Spleen (tissue), 11 donors: ENCODE data around the gene TTLL12. TPM values are rescaled to one million over a fixed set of nuclear protein-coding genes. Genes with fewer than 3 reads are reported as not detected.

Experiments used
- DNase-seq: peaks from one replicate; pipeline ENCODE4 v3.0.0-alpha.2; 2020
- H3K27ac ChIP-seq, 8 donors: fragments of 200-600 bp; sonication (generic) in 7 of 8; 1 replicate in 4 of 8; 2 replicates in 4 of 8; pipeline versions ENCODE4 v1.5.0 to v1.8.0; 2016 to 2021; ENCODE audit warnings: inconsistent platforms in 4 of 8, mild to moderate bottlenecking in 4 of 8, moderate library complexity in 1 of 8
- H3K27me3 ChIP-seq, 7 donors: fragments of 200-600 bp; sonication (generic) in 6 of 7; replicated peaks in 1 of 7; 1 replicate in 4 of 7; 2 replicates in 3 of 7; pipeline versions ENCODE4 v1.5.0 to v1.8.0; 2016 to 2021; ENCODE audit warnings: inconsistent platforms in 3 of 7, mild to moderate bottlenecking in 1 of 7
- H3K36me3 ChIP-seq, 6 donors: fragments of 200-600 bp; sonication (generic) in 5 of 6; 1 replicate in 4 of 6; 2 replicates in 2 of 6; pipeline versions ENCODE4 v1.5.0 to v1.8.0; 2016 to 2021; ENCODE audit warnings: inconsistent platforms in 2 of 6
- H3K4me1 ChIP-seq, 6 donors: fragments of 200-600 bp; sonication (generic) in 5 of 6; 1 replicate in 3 of 6; 2 replicates in 3 of 6; pipeline versions ENCODE4 v1.5.0 to v1.8.0; 2016 to 2021; ENCODE audit warnings: inconsistent platforms in 3 of 6
- H3K4me3 ChIP-seq, 8 donors: fragments of 200-600 bp; sonication (generic) in 7 of 8; 1 replicate in 4 of 8; 2 replicates in 4 of 8; pipeline versions ENCODE4 v1.5.0 to v1.8.0; 2016 to 2021; ENCODE audit warnings: inconsistent platforms in 4 of 8, mild to moderate bottlenecking in 4 of 8, moderate library complexity in 2 of 8
- H3K9me3 ChIP-seq, 8 donors: fragments of 200-600 bp; sonication (generic) in 7 of 8; 1 replicate in 4 of 8; 2 replicates in 4 of 8; pipeline versions ENCODE4 v1.5.0 to v1.8.0; 2016 to 2021; ENCODE audit warnings: inconsistent platforms in 4 of 8
- POLR2A ChIP-seq, 3 donors: fragments of 450-650 bp; IDR thresholded peaks; one replicate each; pipeline ENCODE4 v1.5.1; 2017; ENCODE audit warnings: antibody characterized with exemption in 3 of 3, mild to moderate bottlenecking in 1 of 3
- POLR2AphosphoS5 ChIP-seq, 3 donors: sonication (generic); formaldehyde crosslinking; IDR thresholded peaks; one replicate each; pipeline ENCODE4 v1.5.1; 2017; ENCODE audit warnings: antibody characterized with exemption in 3 of 3
- WGBS, 5 donors: extraction: QIAGEN DNeasy Blood & Tissue Kit in 3 of 5; methylation state at CpG; one replicate each; pipeline versions ENCODE4 v1.1.5 to v1.1.7; 2013 to 2018; 5-methylcytosine and 5-hydroxymethylcytosine counted together
- intact Hi-C: fragments of 100-400 bp; cut with DNase I; formaldehyde crosslinking; loops from one replicate; pipeline ENCODE4 v1.15.0; 2023; ENCODE audit warnings: low total_unique reads
- polyA plus RNA-seq, 3 donors: library from polyadenylated mRNA; stranded (reverse); fragments of 200-250 nt; gene quantifications; one replicate each; pipeline ENCODE4 v1.2.1, GENCODE V29; 2013
- total RNA-seq, 7 donors: library from RNA; depleted of rRNA in 3 of 7; stranded (reverse); fragments of >200 nt in 3 of 7; fragmentation: NEBNext Ultra II Directional in 4 of 7; extraction: Animal tissue kit (Norgen Biotek cat#: 25700) in 4 of 7; gene quantifications; one replicate each; pipeline versions ENCODE4 v1.1.0 to v1.2.1, GENCODE V29; 2016 to 2021
- TF ChIP-seq, protein P1 (sequence below), 11 experiments: fragments of 200-600 bp in 7 of 11; fragments of 450-650 bp in 4 of 11; sonication (generic) in 4 of 11; IDR thresholded peaks in 8 of 11; conservative IDR thresholded peaks in 3 of 11; 1 replicate in 7 of 11; 2 replicates in 4 of 11; pipeline versions ENCODE4 v1.4.0 to v1.8.0; 2016 to 2021; ENCODE audit warnings: antibody characterized with exemption in 11 of 11, inconsistent platforms in 4 of 11, mild to moderate bottlenecking in 1 of 11
- donor health status: healthy with polysubstance abuse.
- donor health status: DM: no; HTN: no; CAD: no; lungs with moderate emphysema.
- donor health status: DM: no; HTN: no; CAD: no.
- donor health status: Bipolar disorder and iron deficiency.
- donor health status: healthy.
- donor health status: DM: no; HTN: no; CAD: no.
- donor health status: DM: yes; HTN: yes; CAD: no.

Gene TTLL12
- total and polyA plus RNA-seq, 10 donors: 8.7 to 21.6 (median 18.2) TPM

DNA sequence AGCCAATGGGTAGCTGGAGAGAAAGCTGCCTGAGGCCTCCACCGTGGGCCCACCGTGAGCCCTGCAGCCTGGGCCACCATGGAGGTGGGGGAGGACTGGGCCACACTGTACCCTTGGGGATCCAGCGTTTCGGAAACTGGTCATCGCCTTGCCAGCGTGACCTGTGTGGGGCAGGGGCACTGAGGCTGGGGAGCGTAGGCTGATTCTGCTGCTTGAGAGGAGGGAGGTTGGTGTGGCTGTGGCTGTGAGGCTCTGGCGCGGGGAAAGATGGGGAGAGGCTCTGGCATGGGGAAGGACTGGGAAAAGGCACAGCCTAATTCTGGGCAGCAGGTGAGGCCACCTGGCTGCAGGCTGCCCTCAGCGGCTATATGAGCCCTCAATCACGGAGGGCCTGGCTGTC is 12.6 kb upstream of the TTLL12 start:
- intact Hi-C loops: no loop called here
- DNase-seq: no peak
- H3K9me3 ChIP-seq: no peaks in the 10 kb centered on the region
- no peaks in the 10 kb centered on the region for H3K4me1 ChIP-seq
- 84 to 90% (median 88%) methylated on average over 11 of the region's 11 CpGs for WGBS, 5 donors
- H3K36me3 ChIP-seq: no peaks in the 10 kb centered on the region
- no peak for TF ChIP-seq POLR2AphosphoS5 (IDR thresholded peaks at IDR 0.05)
- no peak for TF ChIP-seq POLR2A (IDR thresholded peaks at IDR 0.05)
- TF ChIP-seq, protein P1, sequence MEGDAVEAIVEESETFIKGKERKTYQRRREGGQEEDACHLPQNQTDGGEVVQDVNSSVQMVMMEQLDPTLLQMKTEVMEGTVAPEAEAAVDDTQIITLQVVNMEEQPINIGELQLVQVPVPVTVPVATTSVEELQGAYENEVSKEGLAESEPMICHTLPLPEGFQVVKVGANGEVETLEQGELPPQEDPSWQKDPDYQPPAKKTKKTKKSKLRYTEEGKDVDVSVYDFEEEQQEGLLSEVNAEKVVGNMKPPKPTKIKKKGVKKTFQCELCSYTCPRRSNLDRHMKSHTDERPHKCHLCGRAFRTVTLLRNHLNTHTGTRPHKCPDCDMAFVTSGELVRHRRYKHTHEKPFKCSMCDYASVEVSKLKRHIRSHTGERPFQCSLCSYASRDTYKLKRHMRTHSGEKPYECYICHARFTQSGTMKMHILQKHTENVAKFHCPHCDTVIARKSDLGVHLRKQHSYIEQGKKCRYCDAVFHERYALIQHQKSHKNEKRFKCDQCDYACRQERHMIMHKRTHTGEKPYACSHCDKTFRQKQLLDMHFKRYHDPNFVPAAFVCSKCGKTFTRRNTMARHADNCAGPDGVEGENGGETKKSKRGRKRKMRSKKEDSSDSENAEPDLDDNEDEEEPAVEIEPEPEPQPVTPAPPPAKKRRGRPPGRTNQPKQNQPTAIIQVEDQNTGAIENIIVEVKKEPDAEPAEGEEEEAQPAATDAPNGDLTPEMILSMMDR (IDR thresholded peaks at IDR 0.05 in 8 of 11, conservative IDR thresholded peaks at IDR 0.05 in 3 of 11): no peak
- peaks cover 0 to 30% (median 0%) of the 10 kb centered on the region in 7 donors for H3K27me3 ChIP-seq
- no peak overlapping the region for H3K27ac ChIP-seq
- H3K4me3 ChIP-seq: no peak overlapping the region

DNA sequence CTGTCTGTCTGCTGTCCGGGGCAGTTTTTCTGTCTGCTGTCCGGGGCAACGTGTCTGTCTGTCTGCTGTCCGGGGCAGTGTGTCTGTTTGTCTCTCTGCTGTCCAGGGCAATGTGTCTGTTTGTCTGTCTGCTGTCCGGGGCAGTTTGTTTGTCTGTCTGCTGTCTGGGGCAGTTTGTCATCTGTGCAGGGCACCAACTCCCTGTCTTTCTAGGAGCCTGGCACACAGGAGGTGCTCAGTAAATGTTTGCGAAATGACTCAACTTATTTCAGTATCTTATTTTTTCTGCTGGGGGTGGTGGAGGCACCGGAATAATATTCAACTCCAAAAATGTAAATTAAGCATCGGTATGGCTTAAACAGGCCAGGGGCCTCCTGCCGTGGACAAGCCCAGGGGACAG is 12.0 kb upstream of the TTLL12 start:
- H3K9me3 ChIP-seq: no peaks in the 10 kb centered on the region
- no peak for DNase-seq
- H3K36me3 ChIP-seq: no peaks in the 10 kb centered on the region
- no peak overlapping the region for H3K27ac ChIP-seq
- H3K4me3 ChIP-seq: no peak overlapping the region
- intact Hi-C loops: no loop called here
- no peak for TF ChIP-seq POLR2A (IDR thresholded peaks at IDR 0.05)
- TF ChIP-seq, protein P1 (IDR thresholded peaks at IDR 0.05 in 8 of 11, conservative IDR thresholded peaks at IDR 0.05 in 3 of 11): no peak
- TF ChIP-seq POLR2AphosphoS5 (IDR thresholded peaks at IDR 0.05): no peak
- no peaks in the 10 kb centered on the region for H3K4me1 ChIP-seq
- H3K27me3 ChIP-seq: peaks cover 0 to 30% (median 0%) of the 10 kb centered on the region in 7 donors
- 78 to 88% (median 80%) methylated on average over 7 to 9 of the region's 9 CpGs for WGBS, 5 donors

DNA sequence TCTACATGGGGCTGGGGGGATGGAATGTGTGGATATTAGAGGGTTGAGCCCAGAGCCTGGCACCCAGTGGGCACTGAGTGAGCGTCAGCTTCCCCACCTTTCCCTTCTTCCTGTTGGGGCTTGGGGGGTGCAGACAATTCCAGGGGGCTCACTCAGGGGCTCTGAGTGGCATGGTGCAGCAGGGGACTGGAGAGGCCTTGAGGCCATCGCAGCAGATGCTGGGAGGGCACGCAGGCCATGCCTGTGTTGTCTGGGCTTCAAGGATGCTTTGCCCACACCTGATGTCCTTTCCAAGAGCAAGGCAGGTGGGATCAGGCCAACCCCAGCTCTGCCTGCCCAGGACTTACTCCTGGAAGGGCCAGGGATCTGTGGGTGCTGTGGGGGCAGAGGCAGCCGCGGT is 11.2 kb upstream of the TTLL12 start:
- TF ChIP-seq POLR2A (IDR thresholded peaks at IDR 0.05): no peak
- TF ChIP-seq, protein P1 (IDR thresholded peaks at IDR 0.05 in 8 of 11, conservative IDR thresholded peaks at IDR 0.05 in 3 of 11): no peak
- TF ChIP-seq POLR2AphosphoS5 (IDR thresholded peaks at IDR 0.05): no peak
- H3K36me3 ChIP-seq: no peaks in the 10 kb centered on the region
- H3K27ac ChIP-seq: no peak overlapping the region
- peaks cover 0 to 30% (median 0%) of the 10 kb centered on the region in 7 donors for H3K27me3 ChIP-seq
- no peak overlapping the region for H3K4me3 ChIP-seq
- no peak for DNase-seq
- H3K4me1 ChIP-seq: no peaks in the 10 kb centered on the region
- H3K9me3 ChIP-seq: no peaks in the 10 kb centered on the region
- 68 to 89% (median 69%) methylated on average over 3 to 5 of the region's 5 CpGs for WGBS, 5 donors
- intact Hi-C loops: no loop called here

DNA sequence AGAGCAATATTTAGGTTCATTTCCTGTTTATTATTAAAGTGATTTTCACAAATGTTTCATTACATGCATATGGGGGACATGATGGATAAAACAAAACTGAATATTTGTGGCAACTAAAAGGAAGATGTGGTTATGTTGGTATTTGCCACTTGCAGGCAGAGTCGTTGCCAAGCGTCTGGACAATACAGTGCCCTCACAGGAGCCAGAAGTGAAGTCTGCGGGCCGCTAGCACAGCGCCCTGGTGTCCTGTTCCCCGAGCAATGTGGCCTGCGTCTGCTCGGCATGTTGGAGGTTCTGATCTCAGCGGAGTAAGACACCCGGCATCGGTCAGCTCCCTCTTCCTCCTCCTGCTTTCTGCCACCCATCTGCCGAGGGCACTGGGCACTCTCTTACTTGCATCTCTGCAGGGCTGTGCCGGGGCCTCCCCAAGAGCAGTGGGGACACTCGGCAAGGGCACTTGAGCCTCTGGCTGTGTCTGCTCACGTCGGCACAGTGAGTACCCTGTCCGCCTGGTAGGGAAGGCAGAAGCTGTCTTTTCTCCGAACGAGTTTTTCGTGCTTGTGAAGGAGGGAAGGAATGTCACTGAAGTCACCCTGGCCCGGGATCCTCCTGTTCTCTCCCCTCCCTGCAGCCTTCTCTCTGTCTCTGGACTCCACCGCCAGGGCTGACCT is 10.5 kb upstream of the TTLL12 start:
- intact Hi-C loops: no loop called here
- WGBS, 5 donors: 51 to 73% (median 66%) methylated on average over 16 to 22 of the region's 22 CpGs

More for the DNA sequence above, 10.5 kb upstream of the TTLL12 start:
- no peak for DNase-seq
- H3K27me3 ChIP-seq: peaks cover 0 to 30% (median 0%) of the 10 kb centered on the region in 7 donors
- no peak overlapping the region for H3K4me3 ChIP-seq
- H3K4me1 ChIP-seq: no peaks in the 10 kb centered on the region
- TF ChIP-seq POLR2AphosphoS5 (IDR thresholded peaks at IDR 0.05) (no peak), POLR2A (IDR thresholded peaks at IDR 0.05) (no peak)
- H3K36me3 ChIP-seq: no peaks in the 10 kb centered on the region
- H3K27ac ChIP-seq: no peak overlapping the region
- H3K9me3 ChIP-seq: no peaks in the 10 kb centered on the region
